ENCODE data around the gene NR2F6. TPM values are rescaled to one million over a fixed set of nuclear protein-coding genes. Genes with fewer than 3 reads are reported as not detected.
A peak's percentile ranks its signal among the peaks of the same experiment; 100 is the strongest.

NR2F6 gene
- total RNA-seq, 8 experiments from 2014 or later, result 16.7 to 27.0 (median 19.5) TPM

DNA sequence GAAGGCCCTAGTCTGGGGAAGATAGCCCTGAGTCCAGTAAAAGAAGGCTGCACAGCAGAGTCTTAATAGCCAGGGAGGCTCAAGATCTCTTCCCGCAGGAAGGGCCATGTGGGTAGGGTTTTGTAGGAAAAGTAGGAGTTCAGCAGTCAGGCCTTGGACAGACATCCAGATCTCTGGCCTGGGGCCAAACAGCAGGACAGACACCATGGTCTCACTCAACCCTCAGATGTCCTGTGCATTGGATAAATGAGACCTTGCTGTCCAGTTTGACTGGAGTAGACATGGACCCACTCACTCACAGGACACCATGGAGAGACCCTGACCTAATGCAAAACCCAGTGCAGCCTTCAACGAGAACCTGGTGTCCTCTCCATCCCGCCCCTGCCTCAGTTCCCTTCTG is 15.8 kb downstream of the NR2F6 start:
- Histone ChIP-seq H3K27ac (no peak overlapping the region), H3K4me1 (replicated peaks in 1 of 2) (peaks cover 6 to 9% of the 10 kb centered on the region in 2 donors), H3K4me3 (no peak overlapping the region)
- in situ Hi-C loops (cut with MboI; ENCODE audit: low pct_unique_long_range_greater_than_20kb in 2 of 9, low sequenced_read_pairs in 9 of 9, unreplicated experiment in 9 of 9), result no loop called here
- 92 to 100% (median 100%) methylated on average over 1 to 2 of the region's 3 CpGs; no CpG with 5 or more reads in 4 of the 10 experiments for WGBS, 10 experiments
- ATAC-seq (replicated peaks in 6 of 8), result no peak

DNA sequence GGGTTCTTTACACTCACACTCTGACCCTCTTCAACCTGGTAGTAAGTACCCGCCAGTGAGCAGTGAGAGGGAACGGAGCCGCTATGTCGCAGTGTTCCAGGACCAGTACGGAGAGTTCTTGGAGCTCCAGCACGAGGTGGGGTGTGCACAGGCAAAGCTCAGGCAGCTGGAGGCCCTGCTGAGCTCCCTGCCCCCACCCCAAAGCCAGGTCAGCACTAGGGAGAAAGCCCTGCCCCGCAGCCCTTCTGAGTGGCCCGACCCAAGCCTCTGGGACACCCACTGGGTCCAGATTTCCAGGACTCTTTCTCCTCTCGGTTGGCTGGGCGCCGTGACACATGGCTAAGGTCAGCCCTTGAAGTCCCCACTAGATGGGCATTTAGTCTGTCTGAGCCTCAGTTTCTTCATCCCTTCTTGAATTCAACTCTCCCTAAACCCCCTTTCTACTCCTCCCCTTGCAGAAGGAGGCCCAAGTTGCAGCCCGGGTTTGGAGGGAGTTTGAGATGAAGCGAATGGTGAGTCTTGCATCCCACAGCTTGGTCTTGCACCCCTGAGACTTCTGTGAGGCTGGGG is 17.8 kb downstream of the NR2F6 start:
- Histone ChIP-seq H3K27ac (no peak overlapping the region), H3K4me1 (replicated peaks in 1 of 2) (peaks cover 0 to 4% of the 10 kb centered on the region in 2 donors), H3K4me3 (no peak overlapping the region)
- no peak for ATAC-seq (replicated peaks in 6 of 8)
- WGBS, 10 experiments, result 72 to 90% (median 86%) methylated on average over 2 to 8 of the region's 13 CpGs; no CpG with 5 or more reads in 4 of the 10 experiments
- in situ Hi-C loops (cut with MboI; ENCODE audit: low pct_unique_long_range_greater_than_20kb in 2 of 9, low sequenced_read_pairs in 9 of 9, unreplicated experiment in 9 of 9), result no loop called here

DNA sequence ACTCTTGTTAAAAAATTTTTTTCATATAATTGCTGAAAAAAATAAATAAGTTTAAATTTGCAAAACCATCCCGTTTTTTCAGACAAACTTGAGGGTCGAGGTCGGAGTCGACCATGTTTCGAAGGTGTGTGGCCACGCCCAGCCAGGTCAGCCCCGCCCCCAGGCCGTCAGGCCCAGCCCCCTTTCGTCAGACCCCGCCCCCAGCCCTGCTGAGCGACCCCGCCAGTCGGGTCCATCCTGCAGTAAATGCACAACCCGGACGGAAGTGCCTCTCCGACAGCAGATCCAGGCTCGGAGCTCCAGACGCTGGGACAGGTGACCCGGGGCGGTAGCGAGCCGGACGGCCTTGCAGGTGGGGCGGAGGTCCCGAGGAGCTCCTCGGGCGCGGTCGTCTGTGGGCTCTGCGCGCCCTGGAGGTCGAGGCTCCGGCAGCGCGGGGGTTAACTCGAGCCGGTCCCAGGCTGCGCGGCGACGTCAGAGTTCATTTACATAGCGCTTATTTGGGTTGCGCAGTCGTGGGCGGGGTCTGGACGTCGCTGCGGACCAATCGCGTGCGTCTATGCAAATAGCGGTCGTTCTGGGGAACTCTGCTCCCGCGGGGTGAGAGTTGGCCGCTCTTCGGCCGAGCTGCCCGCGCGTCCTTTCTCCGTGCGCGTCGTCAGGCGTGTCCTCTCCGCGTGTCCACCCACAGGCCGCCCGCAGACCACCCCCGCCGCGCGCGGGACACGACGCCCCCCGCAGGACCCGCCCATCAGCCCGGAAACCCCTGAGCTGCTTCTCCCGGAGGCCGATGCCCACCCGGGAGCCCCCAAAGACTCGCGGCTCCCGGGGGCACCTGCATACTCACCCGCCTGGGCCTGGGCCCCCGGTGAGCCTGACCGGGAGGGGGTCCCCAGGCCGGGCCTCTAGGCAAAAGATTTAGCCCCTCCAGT is 19.5 kb downstream of the NR2F6 start, which contains the start of gene OCEL1:
Gene OCEL1 (plus strand): TSS at position 225 of the 932 bp plus-strand sequence. CDS start 22 bp downstream, at position 247.
- ATAC-seq (replicated peaks in 6 of 8), result peak; percentile 90 to 93 (median 92)
- H3K27ac ChIP-seq, result peak within 1 kb of the TSS; percentile 76 to 77
- 0 to 1% (median 0%) methylated on average over 1 to 14 of the region's 90 CpGs; no CpG with 5 or more reads in 6 of the 10 experiments for WGBS, 10 experiments
- peaks cover 0 to 4% of the 10 kb centered on the region in 2 donors for H3K4me1 ChIP-seq (replicated peaks in 1 of 2)
- in situ Hi-C loops (cut with MboI; ENCODE audit: low pct_unique_long_range_greater_than_20kb in 2 of 9, low sequenced_read_pairs in 9 of 9, unreplicated experiment in 9 of 9), result no loop called here
- peak within 1 kb of the TSS; percentile 42 to 50 (median 46) for H3K4me3 ChIP-seq

DNA sequence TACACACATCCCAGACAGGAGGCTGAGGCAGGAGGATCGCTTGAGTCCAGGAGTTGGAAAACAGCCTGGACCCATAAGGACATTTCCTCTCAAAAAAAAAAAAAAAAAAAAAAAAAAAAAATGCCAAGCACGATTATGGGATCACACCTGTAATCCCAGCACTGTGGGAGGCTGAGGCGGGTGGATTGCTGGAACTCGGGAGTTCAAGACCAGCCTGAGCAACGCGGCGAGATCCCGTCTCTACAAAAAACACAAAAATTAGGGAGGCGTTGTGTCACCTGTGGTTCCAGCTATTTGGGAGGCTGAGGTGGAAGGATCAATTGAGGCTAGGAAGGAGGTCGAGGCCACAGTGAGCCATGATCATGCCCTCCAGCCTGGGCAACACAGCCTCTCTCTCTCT is 20.7 kb downstream of the NR2F6 start:
- ATAC-seq (replicated peaks in 6 of 8), result no peak
- 71 to 100% (median 91%) methylated on average over 1 to 6 of the region's 10 CpGs; no CpG with 5 or more reads in 1 of the 10 experiments for WGBS, 10 experiments
- Histone ChIP-seq H3K27ac (no peak overlapping the region), H3K4me1 (replicated peaks in 1 of 2) (peaks cover 0 to 4% of the 10 kb centered on the region in 2 donors), H3K4me3 (no peak overlapping the region)
- in situ Hi-C loops (cut with MboI; ENCODE audit: low pct_unique_long_range_greater_than_20kb in 2 of 9, low sequenced_read_pairs in 9 of 9, unreplicated experiment in 9 of 9), result no loop called here

DNA sequence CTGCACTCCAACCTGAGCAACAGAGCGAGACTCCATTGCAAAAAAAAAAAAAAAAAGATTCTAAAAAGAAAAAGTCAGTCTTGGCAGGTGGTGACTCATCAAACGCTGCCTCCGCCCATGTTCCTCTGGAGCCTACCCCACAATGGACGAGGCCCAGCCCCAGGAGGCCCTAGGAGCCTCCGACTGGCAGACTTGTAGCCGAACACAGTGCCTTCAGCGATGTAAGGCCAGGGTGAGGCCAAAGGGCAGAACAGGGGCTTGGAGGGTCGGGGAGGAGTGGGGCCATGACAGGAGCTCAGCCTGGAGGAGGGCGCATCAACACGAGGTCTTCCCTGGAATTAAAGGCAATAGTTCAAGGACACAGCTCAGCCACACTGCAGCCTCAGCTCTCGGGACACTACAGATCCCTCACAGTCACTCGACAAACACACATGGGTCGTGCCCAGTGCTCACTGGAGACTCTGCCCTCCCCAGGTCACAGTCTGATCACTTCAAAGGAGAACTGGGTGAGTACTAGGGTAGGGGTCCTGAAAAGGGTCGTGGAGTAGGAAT is 25.4 kb downstream of the NR2F6 start:
- Histone ChIP-seq H3K27ac (peak overlapping the region in 1 of 2 donors; percentile 72), H3K4me3 (no peak overlapping the region), H3K4me1 (replicated peaks in 1 of 2) (peaks cover 6 to 8% of the 10 kb centered on the region in 2 donors)
- ATAC-seq (replicated peaks in 6 of 8), result peak in 5 of 8 experiments; percentile 3 to 73 (median 10)
- 33 to 90% (median 71%) methylated on average over 2 to 9 of the region's 14 CpGs; no CpG with 5 or more reads in 3 of the 10 experiments for WGBS, 10 experiments
- in situ Hi-C loops (cut with MboI; ENCODE audit: low pct_unique_long_range_greater_than_20kb in 2 of 9, low sequenced_read_pairs in 9 of 9, unreplicated experiment in 9 of 9), result no loop called here

DNA sequence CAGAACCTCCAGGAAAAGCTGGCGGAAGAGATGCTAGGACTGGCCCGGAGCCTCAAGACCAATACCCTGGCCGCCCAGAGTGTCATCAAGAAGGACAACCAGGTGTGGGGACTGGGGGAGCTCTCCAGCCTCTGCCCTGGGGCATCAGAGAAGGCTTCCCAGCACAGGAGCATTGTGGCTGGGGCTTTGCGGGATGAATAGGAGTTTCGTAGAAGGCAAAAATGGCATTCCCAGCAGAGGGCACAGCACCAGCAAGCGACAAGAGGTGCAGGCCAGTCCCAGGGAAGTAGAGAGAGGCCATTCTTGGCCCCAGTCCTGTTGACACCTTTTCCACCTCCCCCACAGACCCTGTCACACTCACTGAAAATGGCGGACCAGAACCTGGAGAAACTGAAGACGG is 26.4 kb downstream of the NR2F6 start:
- in situ Hi-C loops (cut with MboI; ENCODE audit: low pct_unique_long_range_greater_than_20kb in 2 of 9, low sequenced_read_pairs in 9 of 9, unreplicated experiment in 9 of 9), result no loop called here
- WGBS, 10 experiments, result 80 to 100% (median 93%) methylated on average over 1 to 5 of the region's 8 CpGs; no CpG with 5 or more reads in 7 of the 10 experiments
- no peak for ATAC-seq (replicated peaks in 6 of 8)

DNA sequence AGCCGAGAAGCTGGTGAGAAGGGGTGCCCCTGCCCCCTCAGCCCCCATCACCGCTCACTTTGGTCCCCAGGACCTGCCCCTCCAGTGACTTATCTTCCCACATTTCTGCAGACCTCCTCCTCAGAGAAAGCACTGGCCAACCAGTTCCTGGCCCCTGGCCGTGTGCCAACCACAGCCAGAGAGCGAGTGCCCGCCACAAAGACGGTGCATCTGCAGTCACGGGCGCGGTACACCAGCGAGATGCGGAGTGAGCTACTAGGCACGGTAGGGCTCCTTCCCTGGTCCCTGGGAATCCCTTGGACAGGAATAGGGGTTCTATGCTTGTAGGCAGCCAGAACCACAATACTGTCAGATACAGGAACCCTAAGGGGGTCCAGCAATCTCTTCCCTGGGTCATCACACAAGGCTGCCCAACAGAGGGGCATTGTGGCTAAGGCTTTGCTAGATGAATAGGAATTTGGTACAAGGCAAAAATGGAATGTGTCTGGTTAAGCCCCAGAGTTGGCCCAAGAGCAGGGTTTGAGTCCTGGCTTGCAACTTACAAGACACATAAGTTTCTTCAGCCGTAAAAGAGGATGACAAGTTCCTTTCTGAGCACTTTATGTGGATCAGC is 29.6 kb downstream of the NR2F6 start:
- peak overlapping the region; percentile 51 to 99 for H3K27ac ChIP-seq
- no peak for ATAC-seq (replicated peaks in 6 of 8)
- 17 to 100% (median 95%) methylated on average over 1 to 10 of the region's 13 CpGs; no CpG with 5 or more reads in 3 of the 10 experiments for WGBS, 10 experiments

More for the DNA sequence above, 26.4 kb downstream of the NR2F6 start:
- Histone ChIP-seq H3K27ac (no peak overlapping the region), H3K4me1 (replicated peaks in 1 of 2) (peaks cover 10 to 13% of the 10 kb centered on the region in 2 donors), H3K4me3 (no peak overlapping the region)

DNA sequence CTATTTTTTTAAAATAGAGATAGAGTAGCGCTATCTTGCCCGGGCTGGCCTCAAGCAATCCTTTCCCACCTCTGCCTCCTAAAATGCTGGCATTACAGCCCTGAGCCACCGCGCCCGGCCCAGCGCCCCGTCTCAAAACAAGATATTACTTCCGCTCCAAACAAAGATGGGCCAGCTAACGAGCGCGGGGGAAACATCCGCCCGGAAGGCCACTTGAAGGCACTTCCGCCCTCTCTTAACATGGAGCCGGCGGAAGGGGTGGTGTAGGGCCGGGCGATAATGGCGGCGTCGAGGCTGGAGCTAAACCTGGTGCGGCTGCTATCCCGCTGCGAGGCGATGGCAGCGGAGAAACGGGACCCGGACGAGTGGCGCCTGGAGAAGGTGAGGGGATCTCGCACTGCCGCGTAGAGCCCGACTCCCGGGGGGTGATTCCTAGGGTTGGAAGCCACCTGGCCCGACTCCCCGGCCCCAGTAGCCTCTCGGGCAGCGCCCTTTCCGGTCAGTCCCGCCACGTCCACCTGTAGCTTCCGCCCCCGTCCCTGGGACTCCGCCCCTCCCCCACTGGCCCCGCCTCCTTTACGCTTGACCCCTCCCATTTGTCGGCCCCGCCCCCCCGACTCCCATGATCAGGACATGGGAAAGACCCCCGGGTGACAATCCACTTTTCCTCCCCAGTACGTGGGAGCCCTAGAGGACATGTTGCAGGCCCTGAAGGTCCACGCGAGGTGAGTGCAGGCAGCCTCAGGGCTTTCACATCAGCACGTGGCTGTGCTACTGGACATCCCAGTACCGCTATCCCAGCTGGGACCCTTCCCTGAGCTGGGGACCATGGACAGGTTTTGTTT is 30.4 kb downstream of the NR2F6 start, which contains the start of gene USE1:
Gene USE1 (plus strand): TSS at position 231 of the 845 bp plus-strand sequence. CDS start 49 bp downstream, at position 280.
- H3K27ac ChIP-seq, result peak within 1 kb of the TSS; percentile 91 to 99
- peaks cover 10 to 14% of the 10 kb centered on the region in 2 donors for H3K4me1 ChIP-seq (replicated peaks in 1 of 2)
- peak within 1 kb of the TSS; percentile 53 to 98 (median 65) for H3K4me3 ChIP-seq
- WGBS, 10 experiments, result 0 to 10% (median 3%) methylated on average over 2 to 17 of the region's 56 CpGs; no CpG with 5 or more reads in 4 of the 10 experiments
- ATAC-seq (replicated peaks in 6 of 8), result peak; percentile 89 to 97 (median 92)
- in situ Hi-C loops (cut with MboI; ENCODE audit: low pct_unique_long_range_greater_than_20kb in 2 of 9, low sequenced_read_pairs in 9 of 9, unreplicated experiment in 9 of 9), result no loop called here

More for the DNA sequence above, 29.6 kb downstream of the NR2F6 start:
- in situ Hi-C loops (cut with MboI; ENCODE audit: low pct_unique_long_range_greater_than_20kb in 2 of 9, low sequenced_read_pairs in 9 of 9, unreplicated experiment in 9 of 9), result no loop called here
- Histone ChIP-seq H3K4me3 (peak overlapping the region; percentile 53 to 98 (median 65)), H3K4me1 (replicated peaks in 1 of 2) (peaks cover 10 to 14% of the 10 kb centered on the region in 2 donors)

DNA sequence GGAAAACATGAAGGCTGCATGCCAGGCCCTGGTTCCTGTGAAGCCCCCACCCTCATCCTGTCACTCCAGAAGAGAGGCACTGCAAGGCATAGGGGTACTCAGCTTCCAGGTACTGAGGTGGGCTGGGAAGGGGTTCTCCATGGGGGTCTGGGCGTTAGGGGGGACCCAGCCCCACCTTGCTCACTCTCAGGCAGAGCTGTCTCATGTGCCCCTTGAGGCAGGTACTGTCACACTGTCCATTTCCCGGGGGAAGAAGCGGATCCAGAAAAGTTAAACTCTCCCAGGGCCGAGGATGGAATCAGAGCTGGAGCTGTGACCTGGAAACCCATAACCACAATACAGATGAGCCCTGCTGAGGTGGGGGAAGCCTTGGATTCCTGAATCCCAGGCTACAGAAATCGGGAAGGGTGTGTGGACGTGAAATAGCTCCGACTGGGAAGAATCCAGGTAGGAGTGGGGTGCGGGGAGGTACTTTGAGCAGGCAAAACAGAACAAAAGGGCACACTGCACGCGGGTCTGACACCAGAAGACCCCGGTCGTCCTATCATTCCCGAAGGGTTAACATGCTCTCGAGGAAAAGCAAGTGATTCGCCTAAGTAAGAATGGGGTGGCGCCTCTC is 31.1 kb downstream of the NR2F6 start:
- in situ Hi-C loops (cut with MboI; ENCODE audit: low pct_unique_long_range_greater_than_20kb in 2 of 9, low sequenced_read_pairs in 9 of 9, unreplicated experiment in 9 of 9), result no loop called here
- H3K27ac ChIP-seq, result peak overlapping the region; percentile 91 to 99
- H3K4me3 ChIP-seq, result peak overlapping the region; percentile 53 to 98 (median 65)
- ATAC-seq (replicated peaks in 6 of 8), result peak in 1 of 8 experiments; percentile 2
- peaks cover 10 to 14% of the 10 kb centered on the region in 2 donors for H3K4me1 ChIP-seq (replicated peaks in 1 of 2)
- 0 to 35% (median 17%) methylated on average over 2 to 13 of the region's 16 CpGs; no CpG with 5 or more reads in 3 of the 10 experiments for WGBS, 10 experiments

DNA sequence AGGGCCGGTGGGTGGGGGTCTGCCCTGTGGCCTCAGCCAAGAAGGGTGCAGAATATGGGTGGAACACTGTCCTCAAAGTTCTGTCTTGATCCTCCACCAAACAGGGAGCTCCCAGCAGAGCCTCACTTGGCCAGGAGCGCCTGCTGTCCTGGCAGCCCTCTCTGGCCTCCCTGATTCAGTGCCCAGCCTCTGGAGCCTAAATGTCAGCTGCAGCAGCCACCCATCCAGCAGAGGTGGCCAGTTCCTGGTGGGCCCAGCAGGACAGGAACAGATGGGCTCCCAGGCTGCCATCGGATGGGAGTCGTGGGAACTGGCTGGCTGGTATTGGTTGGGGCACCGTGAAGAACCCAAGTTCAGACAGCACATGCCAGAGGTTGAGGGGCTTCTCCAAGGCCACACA is 32.4 kb downstream of the NR2F6 start:
- 60 to 100% methylated on average over 1 of the region's 5 CpGs; no CpG with 5 or more reads in 8 of the 10 experiments for WGBS, 10 experiments

More for the DNA sequence above, 32.4 kb downstream of the NR2F6 start:
- Histone ChIP-seq H3K4me3 (no peak overlapping the region), H3K4me1 (replicated peaks in 1 of 2) (peaks cover 10 to 14% of the 10 kb centered on the region in 2 donors), H3K27ac (no peak overlapping the region)
- in situ Hi-C loops (cut with MboI; ENCODE audit: low pct_unique_long_range_greater_than_20kb in 2 of 9, low sequenced_read_pairs in 9 of 9, unreplicated experiment in 9 of 9), result no loop called here
- no peak for ATAC-seq (replicated peaks in 6 of 8)
